Measurements from ENCODE around the gene HCST. TPM values are rescaled to one million over a fixed set of nuclear protein-coding genes. Genes with fewer than 3 reads are reported as not detected.

HCST gene
- total RNA-seq, 1 donor: 0.81 TPM

DNA sequence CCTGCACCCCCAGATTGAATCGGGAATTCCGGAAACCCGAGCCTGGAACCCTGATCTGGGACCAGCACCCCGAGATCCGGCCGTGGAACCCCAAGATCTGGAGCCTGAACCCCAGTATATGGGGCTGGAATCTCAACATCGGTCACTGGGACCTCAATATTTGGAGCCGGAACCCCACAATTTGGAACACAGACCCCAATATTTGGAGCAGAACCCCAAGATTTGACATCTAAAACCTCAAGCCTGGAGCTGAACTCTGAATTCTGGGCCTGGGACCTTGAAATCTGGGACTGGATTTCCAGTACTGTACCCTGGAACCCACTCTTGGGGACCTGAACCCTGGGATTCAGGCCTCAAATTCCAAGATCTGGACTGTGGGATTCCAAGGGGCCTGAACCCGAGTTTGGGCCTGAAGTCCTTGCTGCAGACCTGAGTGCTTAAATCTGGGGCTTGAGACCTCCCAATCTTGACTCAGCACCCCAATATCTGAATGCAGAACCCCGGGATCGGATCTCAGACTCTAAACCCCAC lies 34.5 kb downstream of the HCST start:
- TF ChIP-seq CTCF (IDR thresholded peaks at IDR 0.05; ENCODE audit: insufficient read depth, low read length): no peak
- H3K4me3 ChIP-seq (ENCODE audit: low read depth, low read length): peak overlapping the region; percentile 78
- no peak for DNase-seq (ENCODE audit: low read depth)

- TF ChIP-seq CTCF (IDR thresholded peaks at IDR 0.05; ENCODE audit: insufficient read depth, low read length): no peak
- DNase-seq (ENCODE audit: low read depth): no peak
These were observed 35.3 kb downstream of the HCST start for GRCh38 chr19:35937345-35938281.

DNA sequence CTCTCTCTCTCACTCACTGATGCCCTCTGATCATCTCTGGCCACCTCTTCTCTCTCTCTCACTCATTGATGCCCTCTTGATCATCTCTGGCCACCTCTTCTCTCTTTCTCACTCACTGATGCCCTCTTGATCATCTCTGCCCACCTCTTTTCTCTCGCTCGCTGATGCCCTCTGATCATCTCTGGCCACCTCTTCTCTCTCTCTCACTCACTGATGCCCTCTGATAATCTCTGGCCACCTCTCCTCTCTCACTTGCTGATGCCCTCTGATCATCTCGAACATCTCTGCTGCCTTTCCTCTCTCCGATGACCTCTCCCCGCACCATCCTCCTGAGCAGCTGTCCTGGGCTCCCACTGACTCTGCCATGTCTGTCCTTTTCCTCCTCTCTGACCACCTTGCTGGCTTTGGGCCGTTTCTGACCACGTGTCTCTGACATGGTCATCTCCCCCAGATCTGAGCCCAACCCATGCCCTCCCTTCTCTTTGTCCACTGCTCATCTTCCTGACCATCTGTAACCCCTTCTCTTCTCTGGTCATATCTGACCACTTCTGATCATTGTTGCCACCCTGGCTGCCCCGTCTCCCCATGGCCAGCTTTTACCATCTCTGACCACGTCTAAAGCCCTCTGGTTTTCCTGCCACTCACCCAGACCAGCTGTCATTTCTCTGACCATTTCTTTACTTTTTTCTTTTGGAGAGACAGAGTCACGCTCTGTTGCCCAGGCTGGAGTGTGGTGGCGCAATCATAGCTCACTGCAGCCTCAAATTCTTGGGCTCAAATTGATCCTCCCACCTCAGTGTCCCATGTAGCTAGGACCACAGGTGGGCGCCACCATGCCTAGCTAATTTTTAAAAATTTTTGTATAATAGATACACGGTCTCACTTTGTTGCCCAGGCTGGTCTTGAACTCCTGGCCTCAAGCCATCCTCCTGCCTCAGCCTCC lies 36.2 kb downstream of the HCST start:
- peak; percentile 4 for TF ChIP-seq CTCF (IDR thresholded peaks at IDR 0.05; ENCODE audit: insufficient read depth, low read length)
- H3K4me3 ChIP-seq (ENCODE audit: low read depth, low read length): peak overlapping the region; percentile 78
- DNase-seq (ENCODE audit: low read depth): no peak

More at GRCh38 chr19:35937345-35938281, 35.3 kb downstream of the HCST start:
- H3K4me3 ChIP-seq (ENCODE audit: low read depth, low read length): peak overlapping the region; percentile 78

DNA sequence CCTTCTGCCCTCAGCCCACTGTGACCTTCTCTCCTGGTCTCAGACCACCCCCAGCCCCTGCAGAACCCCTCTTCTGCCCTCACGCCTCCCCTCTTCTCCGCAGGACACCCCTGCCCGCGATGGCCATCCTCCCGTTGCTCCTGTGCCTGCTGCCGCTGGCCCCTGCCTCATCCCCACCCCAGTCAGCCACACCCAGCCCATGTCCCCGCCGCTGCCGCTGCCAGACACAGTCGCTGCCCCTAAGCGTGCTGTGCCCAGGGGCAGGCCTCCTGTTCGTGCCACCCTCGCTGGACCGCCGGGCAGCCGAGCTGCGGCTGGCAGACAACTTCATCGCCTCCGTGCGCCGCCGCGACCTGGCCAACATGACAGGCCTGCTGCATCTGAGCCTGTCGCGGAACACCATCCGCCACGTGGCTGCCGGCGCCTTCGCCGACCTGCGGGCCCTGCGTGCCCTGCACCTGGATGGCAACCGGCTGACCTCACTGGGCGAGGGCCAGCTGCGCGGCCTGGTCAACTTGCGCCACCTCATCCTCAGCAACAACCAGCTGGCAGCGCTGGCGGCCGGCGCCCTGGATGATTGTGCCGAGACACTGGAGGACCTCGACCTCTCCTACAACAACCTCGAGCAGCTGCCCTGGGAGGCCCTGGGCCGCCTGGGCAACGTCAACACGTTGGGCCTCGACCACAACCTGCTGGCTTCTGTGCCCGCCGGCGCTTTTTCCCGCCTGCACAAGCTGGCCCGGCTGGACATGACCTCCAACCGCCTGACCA lies 37.2 kb downstream of the HCST start:
- no peak for TF ChIP-seq CTCF (IDR thresholded peaks at IDR 0.05; ENCODE audit: insufficient read depth, low read length)
- DNase-seq (ENCODE audit: low read depth): no peak
- H3K4me3 ChIP-seq (ENCODE audit: low read depth, low read length): no peak overlapping the region

DNA sequence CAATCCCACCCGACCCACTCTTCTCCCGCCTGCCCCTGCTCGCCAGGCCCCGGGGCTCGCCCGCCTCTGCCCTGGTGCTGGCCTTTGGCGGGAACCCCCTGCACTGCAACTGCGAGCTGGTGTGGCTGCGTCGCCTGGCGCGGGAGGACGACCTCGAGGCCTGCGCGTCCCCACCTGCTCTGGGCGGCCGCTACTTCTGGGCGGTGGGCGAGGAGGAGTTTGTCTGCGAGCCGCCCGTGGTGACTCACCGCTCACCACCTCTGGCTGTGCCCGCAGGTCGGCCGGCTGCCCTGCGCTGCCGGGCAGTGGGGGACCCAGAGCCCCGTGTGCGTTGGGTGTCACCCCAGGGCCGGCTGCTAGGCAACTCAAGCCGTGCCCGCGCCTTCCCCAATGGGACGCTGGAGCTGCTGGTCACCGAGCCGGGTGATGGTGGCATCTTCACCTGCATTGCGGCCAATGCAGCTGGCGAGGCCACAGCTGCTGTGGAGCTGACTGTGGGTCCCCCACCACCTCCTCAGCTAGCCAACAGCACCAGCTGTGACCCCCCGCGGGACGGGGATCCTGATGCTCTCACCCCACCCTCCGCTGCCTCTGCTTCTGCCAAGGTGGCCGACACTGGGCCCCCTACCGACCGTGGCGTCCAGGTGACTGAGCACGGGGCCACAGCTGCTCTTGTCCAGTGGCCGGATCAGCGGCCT lies 37.9 kb downstream of the HCST start:
- H3K4me3 ChIP-seq (ENCODE audit: low read depth, low read length): no peak overlapping the region
- no peak for DNase-seq (ENCODE audit: low read depth)
- TF ChIP-seq CTCF (IDR thresholded peaks at IDR 0.05; ENCODE audit: insufficient read depth, low read length): no peak
